ENCODE results near the gene SPATS2L.

The SPATS2L gene

GRCh38 chr2:200492656-200493055, 186.2 kb downstream of the SPATS2L start:
- no peak for DNase-seq (ENCODE audit: extremely low read depth in 1 of 2, low read depth in 1 of 2)

- no peak for DNase-seq (ENCODE audit: extremely low read depth in 1 of 2, low read depth in 1 of 2)
Observed at GRCh38 chr2:200494048-200494447, 187.6 kb downstream of the SPATS2L start.

GRCh38 chr2:200496696-200497095, 190.2 kb downstream of the SPATS2L start:
- no peak for DNase-seq (ENCODE audit: extremely low read depth in 1 of 2, low read depth in 1 of 2)

GRCh38 chr2:200498402-200499162, 192.1 kb downstream of the SPATS2L start:
- DNase-seq (ENCODE audit: extremely low read depth in 1 of 2, low read depth in 1 of 2), result no peak

- no peak for DNase-seq (ENCODE audit: extremely low read depth in 1 of 2, low read depth in 1 of 2)
Observed at GRCh38 chr2:200502196-200502595, 195.7 kb downstream of the SPATS2L start.

- no peak for DNase-seq (ENCODE audit: extremely low read depth in 1 of 2, low read depth in 1 of 2)
Observed at GRCh38 chr2:200506679-200507078, 200.2 kb downstream of the SPATS2L start.

- no peak for DNase-seq (ENCODE audit: extremely low read depth in 1 of 2, low read depth in 1 of 2)
Observed at GRCh38 chr2:200507179-200507578, 200.7 kb downstream of the SPATS2L start.

- no peak for DNase-seq (ENCODE audit: extremely low read depth in 1 of 2, low read depth in 1 of 2)
Observed at GRCh38 chr2:200509235-200509611, 202.7 kb downstream of the SPATS2L start.

- DNase-seq (ENCODE audit: extremely low read depth in 1 of 2, low read depth in 1 of 2), result peak; percentile 80 to 83
Observed at GRCh38 chr2:200509612-200510433, 203.3 kb downstream of the SPATS2L start, which contains the start of gene KCTD18. Gene KCTD18, minus strand, starts transcription at chr2:200510068. Its CDS starts 3,052 bp downstream, at chr2:200507016.

- DNase-seq (ENCODE audit: extremely low read depth in 1 of 2, low read depth in 1 of 2), result no peak
Observed at GRCh38 chr2:200515155-200515554, 208.7 kb downstream of the SPATS2L start.

- DNase-seq (ENCODE audit: extremely low read depth in 1 of 2, low read depth in 1 of 2), result no peak
Observed at GRCh38 chr2:200523158-200523557, 216.7 kb downstream of the SPATS2L start.

- DNase-seq (ENCODE audit: extremely low read depth in 1 of 2, low read depth in 1 of 2), result no peak
Observed at GRCh38 chr2:200523604-200524003, 217.1 kb downstream of the SPATS2L start.

GRCh38 chr2:200525066-200525465, 218.6 kb downstream of the SPATS2L start:
- DNase-seq (ENCODE audit: extremely low read depth in 1 of 2, low read depth in 1 of 2), result no peak

- no peak for DNase-seq (ENCODE audit: extremely low read depth in 1 of 2, low read depth in 1 of 2)
Observed at GRCh38 chr2:200525551-200525881, 219.0 kb downstream of the SPATS2L start.

GRCh38 chr2:200525882-200526651, 219.6 kb downstream of the SPATS2L start, which contains the start of gene SGO2:
Gene SGO2, plus strand, starts transcription at chr2:200526207. Its CDS starts 6,769 bp downstream, at chr2:200532976.
- peak; percentile 94 to 97 for DNase-seq (ENCODE audit: extremely low read depth in 1 of 2, low read depth in 1 of 2)

GRCh38 chr2:200528228-200528627, 221.7 kb downstream of the SPATS2L start:
- no peak for DNase-seq (ENCODE audit: extremely low read depth in 1 of 2, low read depth in 1 of 2)
